Neural progenitor cell (in vitro differentiated cells): ENCODE measurements around the gene NTRK3. TPM values are rescaled to one million over a fixed set of nuclear protein-coding genes. Genes with fewer than 3 reads are reported as not detected.

Experiments used
- DNase-seq: peaks from one replicate; pipeline ENCODE4 v3.0.0-alpha.2; 2016; ENCODE audit warnings: low spot score
- H2AFZ ChIP-seq: fragments of 200-600 bp; sonication (generic); replicated peaks from 2 replicates; pipeline ENCODE4 v1.6.1; 2016; ENCODE audit warnings: antibody characterized with exemption
- H3F3A ChIP-seq: fragments of 200-600 bp; sonication (generic); 2 replicates; pipeline ENCODE4 v1.6.1; 2016; ENCODE audit warnings: antibody characterized with exemption, low read depth
- H3K27ac ChIP-seq: fragments of 200-600 bp; sonication (generic); 2 replicates; pipeline ENCODE4 v1.5.1; 2016; ENCODE audit warnings: mild to moderate bottlenecking
- H3K27me3 ChIP-seq: fragments of 200-600 bp; sonication (generic); 2 replicates; pipeline ENCODE4 v1.6.1; 2016; ENCODE audit warnings: mild to moderate bottlenecking, moderate library complexity
- H3K36me3 ChIP-seq: fragments of 200-600 bp; sonication (generic); 2 replicates; pipeline ENCODE4 v1.5.1; 2016
- H3K4me1 ChIP-seq: fragments of 200-600 bp; sonication (generic); 2 replicates; pipeline ENCODE4 v1.6.1; 2016; ENCODE audit warnings: mixed run types
- H3K4me2 ChIP-seq: fragments of 200-600 bp; sonication (generic); 2 replicates; pipeline ENCODE4 v1.6.1; 2016
- H3K4me3 ChIP-seq: fragments of 200-600 bp; sonication (generic); 2 replicates; pipeline ENCODE4 v1.5.1; 2016
- H3K79me2 ChIP-seq: fragments of 200-600 bp; sonication (generic); 2 replicates; pipeline ENCODE4 v1.6.1; 2016; ENCODE audit warnings: low read depth
- H3K9ac ChIP-seq: fragments of 200-600 bp; sonication (generic); 2 replicates; pipeline ENCODE4 v1.6.1; 2016
- H3K9me3 ChIP-seq: fragments of 200-600 bp; sonication (generic); 2 replicates; pipeline ENCODE4 v1.5.1; 2016; ENCODE audit warnings: low read depth
- H4K20me1 ChIP-seq: fragments of 200-600 bp; sonication (generic); 2 replicates; pipeline ENCODE4 v1.6.1; 2016; ENCODE audit warnings: low read depth
- H3K27ac Mint-ChIP-seq: 3 replicates; pipeline ENCODE4 v1.8.0; 2021; ENCODE audit warnings: mixed read lengths
- H3K27me3 Mint-ChIP-seq: 2 replicates; pipeline ENCODE4 v1.8.0; 2022; ENCODE audit warnings: low read depth, mild to moderate bottlenecking, inconsistent platforms, moderate library complexity, mixed read lengths; ENCODE audit not compliant: insufficient read depth
- H3K36me3 Mint-ChIP-seq: 3 replicates; pipeline ENCODE4 v1.8.0; 2021; ENCODE audit warnings: mixed read lengths
- H3K4me1 Mint-ChIP-seq: 3 replicates; pipeline ENCODE4 v1.8.0; 2021; ENCODE audit warnings: mixed read lengths
- H3K4me3 Mint-ChIP-seq: 3 replicates; pipeline ENCODE4 v1.8.0; 2021; ENCODE audit warnings: mild to moderate bottlenecking, moderate library complexity, mixed read lengths
- H3K9me3 Mint-ChIP-seq: 3 replicates; pipeline ENCODE4 v1.8.0; 2020; ENCODE audit warnings: mixed read lengths
- EZH2 ChIP-seq: fragments of 200-600 bp; sonication (generic); IDR thresholded peaks from 2 replicates; pipeline ENCODE4 v1.6.1; 2017; ENCODE audit warnings: antibody characterized with exemption, mild to moderate bottlenecking, moderate library complexity
- EZH2phosphoT487 ChIP-seq: fragments of 200-600 bp; sonication (generic); IDR thresholded peaks from 2 replicates; pipeline ENCODE4 v1.6.1; 2017; ENCODE audit warnings: antibody characterized with exemption
- total RNA-seq: library from RNA; depleted of rRNA; stranded (reverse); fragments of >200 nt; gene quantifications from 2 replicates; pipeline ENCODE4 v1.2.3, GENCODE V29; 2015; ENCODE audit warnings: low replicate concordance
- TF ChIP-seq, protein P1 (sequence below): fragments of 200-600 bp; sonication (generic); IDR thresholded peaks from 2 replicates; pipeline ENCODE4 v1.5.1; 2017; ENCODE audit warnings: antibody characterized with exemption, mild to moderate bottlenecking

Gene NTRK3
- total RNA-seq, 1 donor from 2014 or later: 2.0 TPM

DNA sequence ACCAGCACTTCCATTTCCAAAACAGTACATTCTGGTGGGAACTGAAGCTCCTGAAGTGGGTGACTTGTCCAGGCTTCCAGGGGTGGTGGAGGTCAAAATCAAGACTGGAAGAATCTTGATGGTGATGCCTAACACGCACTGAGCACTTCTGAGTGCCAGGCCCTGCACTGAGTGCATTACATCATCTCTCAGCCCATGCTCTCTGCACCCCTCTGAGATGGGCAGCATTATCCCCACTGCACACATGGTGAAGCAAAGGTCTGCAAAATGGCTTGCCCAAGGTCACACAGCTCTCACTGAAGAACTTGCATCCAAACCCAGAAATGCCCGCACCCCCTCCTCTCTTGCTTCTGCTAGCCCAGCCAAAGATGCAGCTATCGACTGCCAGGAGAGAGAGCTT is 36.9 kb downstream of the NTRK3 start:
- Histone ChIP-seq H3K79me2 (no peaks in the 10 kb centered on the region), H2AFZ (no peak overlapping the region), H3K9ac (no peak overlapping the region), H3K27ac (no peak overlapping the region), H4K20me1 (no peaks in the 10 kb centered on the region), H3F3A (no peaks in the 10 kb centered on the region), H3K4me3 (no peak overlapping the region), H3K36me3 (no peaks in the 10 kb centered on the region), H3K4me1 (no peaks in the 10 kb centered on the region), H3K9me3 (no peaks in the 10 kb centered on the region), H3K4me2 (no peak overlapping the region), H3K27me3 (no peaks in the 10 kb centered on the region)
- no peaks in the 10 kb centered on the region for H3K36me3 Mint-ChIP-seq
- H3K27ac Mint-ChIP-seq: peak overlapping the region; percentile 65
- H3K9me3 Mint-ChIP-seq: peaks cover 3% of the 10 kb centered on the region
- TF ChIP-seq, protein P1, sequence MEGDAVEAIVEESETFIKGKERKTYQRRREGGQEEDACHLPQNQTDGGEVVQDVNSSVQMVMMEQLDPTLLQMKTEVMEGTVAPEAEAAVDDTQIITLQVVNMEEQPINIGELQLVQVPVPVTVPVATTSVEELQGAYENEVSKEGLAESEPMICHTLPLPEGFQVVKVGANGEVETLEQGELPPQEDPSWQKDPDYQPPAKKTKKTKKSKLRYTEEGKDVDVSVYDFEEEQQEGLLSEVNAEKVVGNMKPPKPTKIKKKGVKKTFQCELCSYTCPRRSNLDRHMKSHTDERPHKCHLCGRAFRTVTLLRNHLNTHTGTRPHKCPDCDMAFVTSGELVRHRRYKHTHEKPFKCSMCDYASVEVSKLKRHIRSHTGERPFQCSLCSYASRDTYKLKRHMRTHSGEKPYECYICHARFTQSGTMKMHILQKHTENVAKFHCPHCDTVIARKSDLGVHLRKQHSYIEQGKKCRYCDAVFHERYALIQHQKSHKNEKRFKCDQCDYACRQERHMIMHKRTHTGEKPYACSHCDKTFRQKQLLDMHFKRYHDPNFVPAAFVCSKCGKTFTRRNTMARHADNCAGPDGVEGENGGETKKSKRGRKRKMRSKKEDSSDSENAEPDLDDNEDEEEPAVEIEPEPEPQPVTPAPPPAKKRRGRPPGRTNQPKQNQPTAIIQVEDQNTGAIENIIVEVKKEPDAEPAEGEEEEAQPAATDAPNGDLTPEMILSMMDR: no peak
- TF ChIP-seq EZH2: no peak
- no peak for TF ChIP-seq EZH2phosphoT487
- H3K27me3 Mint-ChIP-seq: peaks cover 7% of the 10 kb centered on the region
- H3K4me3 Mint-ChIP-seq: no peak overlapping the region
- peaks cover 10% of the 10 kb centered on the region for H3K4me1 Mint-ChIP-seq
- DNase-seq: no peak

DNA sequence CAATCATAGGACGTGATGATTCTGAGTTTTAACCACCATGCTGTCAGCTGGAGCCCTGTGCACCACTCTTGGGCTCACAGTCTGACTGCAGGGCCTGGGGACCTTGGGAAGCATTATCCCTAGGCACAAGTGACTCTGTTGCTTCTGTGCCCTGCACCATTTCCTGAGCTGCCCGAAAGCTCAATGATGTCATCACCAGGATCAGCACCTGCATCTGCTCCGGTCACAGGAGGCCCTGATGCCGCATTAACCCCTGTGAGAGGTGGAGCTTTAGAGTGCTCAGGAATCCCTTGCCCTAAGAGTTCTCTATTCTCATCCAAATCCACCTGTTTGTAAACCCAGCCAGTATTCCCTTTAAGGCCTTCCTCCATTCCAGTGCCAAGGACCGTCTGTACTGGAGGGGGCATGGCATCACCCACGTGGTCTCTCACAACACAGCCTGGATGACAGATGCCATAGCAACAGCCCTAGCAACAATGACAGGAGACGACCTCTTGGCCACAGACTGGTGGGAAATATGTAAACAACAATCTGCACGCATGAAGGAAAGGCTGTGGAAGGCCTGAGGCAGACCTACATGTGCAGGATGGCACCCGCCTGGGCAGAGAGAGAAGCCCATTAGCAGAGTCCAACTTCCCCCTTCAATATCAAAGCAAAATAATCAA is 37.9 kb downstream of the NTRK3 start:
- Histone ChIP-seq H3K9me3 (no peaks in the 10 kb centered on the region), H4K20me1 (no peaks in the 10 kb centered on the region), H3K4me2 (no peak overlapping the region), H3K79me2 (no peaks in the 10 kb centered on the region), H3F3A (no peaks in the 10 kb centered on the region), H3K9ac (no peak overlapping the region), H3K36me3 (no peaks in the 10 kb centered on the region), H2AFZ (no peak overlapping the region), H3K27ac (no peak overlapping the region), H3K27me3 (no peaks in the 10 kb centered on the region), H3K4me1 (no peaks in the 10 kb centered on the region), H3K4me3 (no peak overlapping the region)
- no peak overlapping the region for H3K27ac Mint-ChIP-seq
- H3K36me3 Mint-ChIP-seq: no peaks in the 10 kb centered on the region
- TF ChIP-seq EZH2 (no peak), EZH2phosphoT487 (no peak)
- TF ChIP-seq, protein P1: no peak
- DNase-seq: no peak
- H3K9me3 Mint-ChIP-seq: peaks cover 3% of the 10 kb centered on the region
- H3K4me3 Mint-ChIP-seq: no peak overlapping the region
- H3K4me1 Mint-ChIP-seq: peaks cover 10% of the 10 kb centered on the region
- peaks cover 7% of the 10 kb centered on the region for H3K27me3 Mint-ChIP-seq

- Histone ChIP-seq H3K36me3 (no peaks in the 10 kb centered on the region), H3K9me3 (no peaks in the 10 kb centered on the region), H3F3A (no peaks in the 10 kb centered on the region), H4K20me1 (no peaks in the 10 kb centered on the region), H3K4me1 (no peaks in the 10 kb centered on the region), H3K4me3 (no peak overlapping the region), H2AFZ (no peak overlapping the region), H3K27me3 (no peaks in the 10 kb centered on the region), H3K9ac (no peak overlapping the region), H3K4me2 (no peak overlapping the region), H3K79me2 (no peaks in the 10 kb centered on the region), H3K27ac (no peak overlapping the region)
- Mint-ChIP-seq H3K4me3 (no peak overlapping the region), H3K4me1 (peaks cover 10% of the 10 kb centered on the region), H3K9me3 (peaks cover 3% of the 10 kb centered on the region), H3K36me3 (no peaks in the 10 kb centered on the region), H3K27ac (no peak overlapping the region), H3K27me3 (peaks cover 6% of the 10 kb centered on the region)
- DNase-seq: no peak
- TF ChIP-seq EZH2 (no peak), EZH2phosphoT487 (no peak)
- TF ChIP-seq, protein P1: no peak
These were observed 41.4 kb downstream of the NTRK3 start for GRCh38 chr15:88215066-88215648.
